NCI-H2227 (cell line): ENCODE measurements around the gene C19orf38.
A peak's percentile ranks its signal among the peaks of the same experiment; 100 is the strongest.
"Not testable (repeated sequence)": the region's sequence is repeated elsewhere in the genome, so short reads cannot be mapped to it uniquely, and the experiment has no call there.

ENCODE experiments used
- DNase-seq: peaks from one replicate; lab custom pipeline; 2025; ENCODE audit not compliant: unreplicated experiment; lab: John Stamatoyannopoulos, UW

Gene C19orf38

DNA sequence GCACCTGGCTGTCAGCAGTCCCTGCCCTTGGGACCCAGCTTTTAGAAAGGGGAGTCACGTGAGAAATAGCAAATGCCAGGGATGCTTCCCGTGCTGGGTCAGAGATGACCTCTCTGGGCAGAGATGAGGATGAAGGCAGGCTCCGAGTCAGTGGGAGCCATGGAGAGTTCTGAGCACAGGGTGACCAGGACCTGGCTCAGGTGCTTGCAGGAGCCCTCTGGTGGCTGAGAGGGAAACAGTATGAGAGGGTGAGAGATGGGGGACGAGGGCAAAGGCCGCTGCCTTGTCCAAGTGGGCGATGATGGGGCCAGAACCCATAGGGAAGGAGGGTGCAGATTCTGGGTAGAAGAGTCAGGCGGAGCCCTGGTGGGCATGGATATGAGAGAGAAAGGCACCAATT is 28.0 kb upstream of the C19orf38 start:
- no peak for DNase-seq

DNA sequence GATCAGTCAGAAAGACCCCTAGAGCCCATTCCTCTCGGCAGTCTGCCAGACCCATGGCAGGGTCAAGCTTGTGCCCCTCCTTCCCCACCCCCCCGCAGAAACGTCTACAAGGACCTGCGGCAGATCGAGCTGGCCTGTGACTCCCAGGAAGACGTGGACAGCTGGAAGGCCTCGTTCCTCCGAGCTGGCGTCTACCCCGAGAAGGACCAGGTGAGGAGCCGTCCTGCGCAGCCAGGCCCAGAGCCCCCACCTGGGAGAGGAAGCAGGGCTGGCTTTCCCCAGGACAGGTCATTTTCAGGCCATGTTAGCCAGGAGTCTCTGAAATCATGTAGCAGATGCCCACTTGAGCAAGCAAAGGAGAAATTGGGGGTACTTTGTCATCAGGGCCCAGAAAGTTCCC is 24.5 kb upstream of the C19orf38 start:
- no peak for DNase-seq

DNA sequence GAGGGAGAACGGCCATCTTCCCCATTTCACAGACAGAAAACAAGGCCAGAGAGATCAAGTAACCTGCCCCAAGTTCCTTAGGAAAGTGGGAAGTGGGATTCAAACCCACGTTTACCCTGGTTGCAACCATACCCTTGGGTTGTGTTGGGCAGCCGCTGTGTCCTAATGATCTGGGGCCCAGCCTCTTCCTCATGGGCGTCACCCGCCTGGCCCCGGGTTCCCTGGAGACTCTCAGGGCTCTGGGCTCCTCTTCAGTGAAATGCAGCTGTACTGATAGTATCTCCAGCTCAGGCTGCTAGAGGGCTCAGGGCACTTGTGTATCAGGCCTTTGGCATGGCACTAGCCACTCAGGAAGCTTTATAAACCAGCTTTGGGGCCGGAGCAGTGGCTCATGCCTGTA is 22.0 kb upstream of the C19orf38 start:
- no peak for DNase-seq

DNA sequence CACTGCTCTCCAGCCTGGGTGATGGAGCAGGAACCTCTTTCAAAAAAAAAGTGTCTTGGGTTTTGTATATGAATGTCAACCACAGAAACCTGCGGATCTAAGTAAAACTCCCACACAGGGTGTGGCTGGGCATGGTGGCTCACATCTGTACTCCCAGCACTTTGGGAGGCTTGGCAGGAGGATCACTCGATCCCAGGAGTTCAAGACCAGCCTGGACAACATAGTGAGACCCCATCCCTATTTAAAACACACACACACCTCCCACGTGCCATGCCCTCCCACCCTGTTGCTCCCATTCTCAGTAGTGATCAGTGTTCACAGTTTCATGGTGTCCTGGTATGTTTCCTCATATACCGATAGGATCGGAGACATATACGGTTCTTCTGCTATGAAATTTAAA is 21.4 kb upstream of the C19orf38 start:
- no peak for DNase-seq

DNA sequence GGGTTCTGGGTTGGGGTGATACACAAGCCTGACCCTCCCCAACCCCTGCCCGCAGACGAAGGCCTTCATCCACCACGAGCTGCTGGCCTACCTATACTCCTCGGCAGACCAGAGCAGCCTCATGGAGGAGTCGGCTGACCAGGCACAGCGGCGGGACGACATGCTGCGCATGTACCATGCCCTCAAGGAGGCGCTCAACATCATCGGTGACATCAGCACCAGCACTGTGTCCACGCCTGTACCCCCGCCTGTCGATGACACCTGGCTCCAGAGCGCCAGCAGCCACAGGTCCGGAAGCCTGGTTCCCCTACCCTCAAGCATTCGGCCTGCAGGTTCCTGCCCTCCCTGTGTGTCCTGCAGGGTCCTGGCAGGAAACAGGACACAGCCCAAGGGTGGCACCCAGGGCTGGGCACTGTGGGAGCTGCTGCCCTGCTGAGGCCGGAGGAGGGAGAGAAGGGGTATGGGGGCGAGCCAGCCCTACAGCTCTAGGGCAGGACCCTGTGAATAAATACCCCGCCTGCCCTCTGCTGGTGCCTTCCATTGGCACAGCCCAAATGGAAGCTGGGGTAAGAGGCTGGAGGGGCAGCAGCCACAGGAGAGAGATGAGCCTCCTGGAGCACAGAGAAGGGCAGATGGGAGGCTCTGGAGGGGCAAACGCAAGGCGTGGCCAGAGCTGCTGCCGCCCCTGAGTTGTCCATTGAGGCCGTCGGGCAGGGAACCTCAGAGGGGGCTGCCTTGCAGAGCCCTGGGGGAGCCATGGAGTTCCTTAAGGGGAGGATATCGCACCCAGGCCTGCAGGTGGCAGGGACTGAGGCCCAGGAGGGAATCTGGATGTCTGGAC is 19.0 kb upstream of the C19orf38 start:
- DNase-seq = no peak

DNA sequence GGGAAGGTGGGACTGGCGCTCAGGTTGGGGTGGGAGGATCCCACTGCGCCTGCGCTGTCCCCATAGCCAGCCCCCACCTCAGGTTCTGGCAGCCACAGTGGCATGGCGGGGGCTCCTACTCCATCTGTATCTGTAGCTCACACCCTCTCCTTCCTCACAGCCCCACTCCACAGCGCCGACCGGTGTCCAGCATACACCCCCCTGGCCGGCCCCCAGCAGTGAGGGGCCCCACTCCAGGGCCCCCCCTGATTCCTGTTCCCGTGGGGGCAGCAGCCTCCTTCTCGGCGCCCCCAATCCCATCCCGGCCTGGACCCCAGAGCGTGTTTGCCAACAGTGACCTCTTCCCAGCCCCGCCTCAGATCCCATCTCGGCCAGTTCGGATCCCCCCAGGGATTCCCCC is 18.2 kb upstream of the C19orf38 start:
- DNase-seq = no peak

DNA sequence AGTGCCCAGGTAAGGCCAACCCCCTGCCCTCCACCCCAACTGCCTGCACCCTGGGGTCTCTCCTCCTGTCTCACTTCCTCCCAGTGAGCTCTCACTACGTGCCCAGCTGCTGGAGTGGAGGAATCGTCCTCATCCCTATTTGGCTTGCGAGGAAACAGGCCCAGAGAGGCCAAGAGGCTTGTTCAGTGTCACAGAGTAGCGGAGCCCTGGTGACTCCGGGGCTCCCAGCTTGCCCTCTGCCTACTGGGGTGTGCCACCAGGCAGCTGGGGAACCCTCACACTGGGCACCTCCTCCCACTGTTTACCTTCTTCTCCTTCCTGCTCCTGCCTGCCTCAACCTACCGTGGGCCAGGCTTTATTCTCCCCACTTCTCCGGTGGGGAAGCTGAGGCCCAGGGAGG is 17.8 kb upstream of the C19orf38 start:
- DNase-seq = no peak

DNA sequence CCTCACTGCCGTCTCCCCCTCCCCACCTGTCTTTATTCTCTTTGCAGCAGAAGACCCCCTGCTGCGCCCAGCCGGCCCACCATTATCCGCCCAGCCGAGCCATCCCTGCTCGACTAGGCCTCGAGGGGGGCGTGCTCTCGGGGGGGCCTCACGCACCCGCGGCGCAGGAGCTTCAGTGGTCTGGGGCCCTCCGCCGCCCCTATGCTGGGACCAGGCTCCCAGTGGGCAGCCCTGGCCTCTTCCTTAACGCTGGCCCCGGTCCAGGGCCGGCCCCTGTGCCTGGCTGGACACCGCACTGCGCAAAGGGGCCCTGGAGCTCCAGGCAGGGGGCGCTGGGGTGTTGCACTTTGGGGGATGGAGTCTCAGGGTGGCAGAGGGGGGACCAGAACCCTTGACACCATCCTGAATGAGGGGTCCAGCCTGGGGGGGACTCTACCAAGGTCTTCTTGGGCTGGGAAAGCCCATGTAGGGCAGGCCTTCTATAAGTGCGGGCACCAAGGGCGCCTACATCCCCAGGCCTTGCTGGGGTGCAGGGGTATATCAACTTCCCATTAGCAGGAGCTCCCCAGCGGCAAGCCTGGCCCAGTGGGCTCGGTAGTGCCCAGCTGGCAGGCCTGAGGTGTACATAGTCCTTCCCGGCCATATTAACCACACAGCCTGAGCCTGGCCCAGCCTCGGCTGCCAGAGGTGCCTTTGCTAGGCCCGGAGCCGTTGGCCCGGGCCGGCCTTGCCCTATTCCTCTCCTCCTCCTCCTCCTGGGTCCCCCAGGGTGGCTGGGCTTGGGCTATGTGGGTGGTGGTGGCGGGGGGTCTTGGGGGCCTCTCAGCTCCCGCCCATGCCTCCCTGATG is 17.1 kb upstream of the C19orf38 start:
- DNase-seq = no peak

DNA sequence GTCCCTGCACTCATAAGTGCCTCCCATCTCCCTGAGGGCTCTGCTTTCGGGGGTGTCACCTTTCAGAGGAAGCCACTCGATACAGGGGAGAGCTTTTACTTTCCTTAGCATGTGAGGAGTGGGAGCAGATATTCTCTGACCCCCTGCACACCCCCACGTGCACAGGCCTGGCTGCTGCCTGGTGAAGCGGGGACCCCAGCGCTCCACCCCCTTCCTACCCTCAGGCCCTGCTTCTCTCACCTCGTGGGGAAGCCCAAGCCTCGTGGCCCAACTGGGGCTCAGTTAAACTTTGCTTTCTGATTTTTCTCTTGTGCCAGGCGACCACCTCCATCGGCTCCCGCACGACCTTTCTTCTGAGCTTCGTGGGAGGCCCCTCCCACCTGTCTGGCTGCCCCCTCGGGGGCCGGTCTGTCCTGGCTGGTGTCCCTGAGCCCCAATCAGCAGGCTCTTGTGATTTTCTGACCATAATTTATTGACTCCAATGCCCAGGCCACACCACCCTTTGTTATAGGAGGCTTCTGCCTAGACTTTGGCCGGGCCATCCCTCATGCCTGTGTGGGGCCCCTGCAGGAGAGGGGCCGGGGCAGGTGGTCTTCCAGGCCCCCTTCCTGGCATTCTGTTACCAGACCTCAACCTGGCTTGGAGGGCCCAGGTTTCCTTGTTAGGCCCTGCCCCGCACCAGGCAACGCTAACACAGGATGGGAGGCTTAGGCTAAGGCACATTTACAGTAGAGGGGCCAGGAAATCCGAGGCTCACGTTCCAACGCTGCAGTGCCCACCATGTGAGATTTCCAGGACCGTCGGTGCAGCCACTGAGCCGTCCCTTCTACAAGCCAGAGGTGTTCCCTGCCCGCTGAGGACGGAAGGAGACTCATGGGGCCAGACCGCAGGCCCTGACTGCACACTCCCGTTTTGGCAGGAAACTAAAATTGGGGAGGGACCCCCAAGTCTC is 16.0 kb upstream of the C19orf38 start:
- no peak for DNase-seq

DNA sequence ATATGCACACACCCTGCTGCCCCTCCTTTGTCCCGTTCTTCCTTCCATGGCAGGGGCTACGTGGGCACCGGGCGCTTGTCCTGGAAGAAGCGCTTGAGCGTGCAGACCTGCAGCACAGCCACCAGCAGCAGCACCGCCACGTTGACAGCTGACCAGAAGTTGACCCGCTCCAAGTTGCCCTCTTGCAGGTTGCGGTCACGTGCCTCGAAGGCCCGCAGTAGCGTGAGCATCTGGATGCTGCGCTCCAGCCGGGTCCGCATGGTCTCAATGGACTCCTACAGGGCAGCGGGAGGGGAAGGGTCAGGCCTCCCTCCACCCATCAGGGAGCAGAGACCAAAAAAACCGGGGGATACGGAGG is 15.3 kb upstream of the C19orf38 start:
- DNase-seq = no peak

DNA sequence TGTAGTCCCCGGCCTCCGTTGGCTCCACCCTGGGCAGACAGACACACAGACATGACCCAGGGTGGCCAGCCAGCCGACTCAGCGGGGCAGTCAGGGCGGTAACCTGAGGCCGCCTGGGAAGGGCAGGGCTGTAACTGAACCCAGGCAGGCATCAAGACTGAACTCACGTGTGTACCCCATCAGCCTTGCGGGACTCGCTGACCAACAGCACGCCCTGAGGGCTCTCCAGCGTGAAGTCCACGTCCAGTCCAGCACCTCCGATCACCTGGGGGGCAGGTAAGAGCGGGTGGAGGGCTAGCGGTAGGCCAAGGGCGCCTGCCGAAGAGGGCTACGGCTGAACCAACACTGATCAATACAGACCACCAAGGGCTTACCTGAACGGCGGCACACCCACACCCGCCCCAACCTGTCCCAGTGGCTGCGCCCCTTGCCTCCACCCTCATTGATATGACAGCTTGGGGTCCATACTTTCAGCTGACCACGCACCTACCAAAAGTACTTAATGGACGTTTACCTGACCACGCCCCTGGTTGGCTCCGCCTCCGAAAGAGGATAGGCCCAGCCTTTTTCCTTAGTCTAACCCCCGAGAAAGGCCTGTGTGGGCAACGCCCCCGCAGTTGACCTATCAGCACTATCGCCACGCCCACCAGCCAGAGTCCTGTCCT is 13.0 kb upstream of the C19orf38 start:
- peak; percentile 31 for DNase-seq

DNA sequence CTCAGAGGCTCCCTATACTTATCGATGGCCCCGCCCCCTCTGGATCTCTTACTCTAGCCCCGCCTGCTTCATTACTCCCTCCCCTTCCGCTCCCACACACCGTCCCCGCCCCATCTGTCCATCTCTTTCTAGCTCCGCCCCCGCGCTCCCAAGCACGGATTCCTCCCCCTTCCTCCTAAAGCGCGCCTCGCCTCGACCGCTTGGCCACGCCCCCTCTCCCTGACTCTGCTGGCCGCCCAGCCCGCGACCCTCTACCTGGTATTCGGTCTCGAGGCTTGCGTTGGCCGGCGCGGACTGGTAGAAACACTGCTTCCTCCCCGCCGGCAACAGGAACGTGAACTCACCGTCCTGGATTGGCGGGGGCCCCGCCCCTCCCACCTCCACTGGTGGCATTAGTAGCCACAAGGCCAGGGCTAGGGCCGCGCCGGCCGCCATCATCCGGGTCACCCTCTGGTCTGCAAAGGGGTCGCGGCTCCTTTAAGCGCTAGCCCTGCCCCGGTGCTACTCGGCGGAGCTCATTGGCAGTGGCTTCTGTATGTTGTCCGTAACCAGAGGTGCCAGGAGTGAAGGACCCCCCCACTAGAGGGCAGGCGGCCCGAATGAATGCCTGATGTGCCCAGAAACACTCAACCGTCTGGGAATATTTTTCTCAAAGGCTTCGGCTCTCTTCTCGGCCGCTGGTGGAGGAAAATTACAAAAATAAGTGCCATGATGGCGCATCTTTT is 12.3 kb upstream of the C19orf38 start, which contains the start of gene TMED1:
TSS of gene TMED1 (minus strand) at position 459 of the 725 bp plus-strand sequence. CDS start at position 438, 21 bp downstream.
- DNase-seq = peak; percentile 99

DNA sequence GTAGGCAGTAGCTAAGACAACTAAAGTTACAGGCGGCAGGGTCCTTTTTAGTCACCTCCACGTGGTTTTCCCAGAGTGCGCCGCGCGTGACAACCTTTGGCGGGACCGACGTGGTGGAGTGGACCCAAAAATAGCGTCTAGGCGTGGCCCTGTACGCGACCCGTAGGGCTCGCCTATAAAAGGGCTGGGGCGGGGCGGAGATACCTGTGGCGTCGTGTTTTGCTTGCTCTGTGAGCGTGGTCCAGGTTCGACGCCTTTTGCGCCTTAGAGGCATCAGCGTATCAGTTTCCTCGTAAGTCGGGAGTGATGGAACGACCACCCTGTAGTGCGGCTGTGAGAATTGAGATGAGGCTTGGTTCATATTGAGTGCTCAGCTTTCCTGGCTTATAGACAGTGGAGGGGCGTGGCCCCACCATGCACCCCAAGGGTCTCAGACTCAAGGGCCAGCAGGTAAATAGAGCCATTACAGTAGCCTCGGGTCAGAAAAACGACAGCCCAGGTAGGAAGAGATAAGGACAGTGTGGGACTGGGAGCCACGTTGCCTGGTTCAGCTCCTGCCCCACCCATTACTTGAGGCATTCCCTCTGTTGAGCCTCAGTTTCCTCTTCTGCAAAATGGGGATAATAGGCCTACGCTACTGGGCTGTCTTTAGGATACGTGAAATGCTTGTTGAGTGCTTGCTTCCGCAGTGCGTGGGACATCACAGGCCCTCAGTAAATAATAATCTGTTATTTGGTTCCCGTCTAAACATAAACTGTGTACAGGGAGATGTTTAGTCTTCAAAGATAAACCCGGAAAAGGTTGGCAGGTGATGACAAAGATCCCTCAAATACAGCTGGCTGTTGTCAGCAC is 11.5 kb upstream of the C19orf38 start:
- DNase-seq = peak; percentile 92

DNA sequence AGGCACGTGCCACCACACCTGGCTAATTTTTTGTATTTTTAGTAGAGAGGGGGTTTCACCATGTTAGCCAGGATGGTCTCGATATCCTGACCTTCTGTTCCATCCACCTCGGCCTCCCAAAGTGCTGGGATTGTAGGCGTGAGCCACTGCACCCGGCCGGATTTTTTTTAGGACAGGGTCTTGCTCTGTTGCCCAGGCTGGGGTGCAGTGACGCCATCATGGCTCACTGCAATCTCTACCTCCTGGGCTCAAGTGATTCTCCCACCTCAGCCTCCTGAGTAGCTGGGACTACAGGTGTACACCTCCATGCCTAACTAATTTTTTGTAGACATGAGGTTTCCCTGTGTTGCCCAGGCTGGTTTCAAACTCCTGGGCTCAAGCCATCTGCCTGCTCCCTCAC is 10.6 kb upstream of the C19orf38 start:
- DNase-seq = not testable (repeated sequence)

DNA sequence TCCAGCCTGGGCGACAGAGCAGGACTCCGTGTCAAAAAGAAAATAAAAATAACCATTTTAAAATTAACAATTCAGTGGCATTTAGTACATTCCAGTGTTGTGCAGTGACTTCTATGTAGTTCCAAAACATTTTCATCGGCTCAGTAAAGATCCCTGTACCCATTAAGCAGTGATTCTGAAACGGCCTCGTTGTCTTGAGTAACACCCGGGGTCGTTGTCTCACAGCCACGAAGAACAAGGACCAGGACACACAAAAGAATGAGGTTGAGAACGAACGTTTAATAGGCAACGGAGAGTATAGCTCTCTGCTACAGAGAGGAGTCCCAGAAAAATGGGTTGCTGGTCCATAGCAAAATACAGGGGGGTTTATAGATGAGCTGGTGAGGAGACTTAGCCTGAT is 9.8 kb upstream of the C19orf38 start:
- DNase-seq = no peak

DNA sequence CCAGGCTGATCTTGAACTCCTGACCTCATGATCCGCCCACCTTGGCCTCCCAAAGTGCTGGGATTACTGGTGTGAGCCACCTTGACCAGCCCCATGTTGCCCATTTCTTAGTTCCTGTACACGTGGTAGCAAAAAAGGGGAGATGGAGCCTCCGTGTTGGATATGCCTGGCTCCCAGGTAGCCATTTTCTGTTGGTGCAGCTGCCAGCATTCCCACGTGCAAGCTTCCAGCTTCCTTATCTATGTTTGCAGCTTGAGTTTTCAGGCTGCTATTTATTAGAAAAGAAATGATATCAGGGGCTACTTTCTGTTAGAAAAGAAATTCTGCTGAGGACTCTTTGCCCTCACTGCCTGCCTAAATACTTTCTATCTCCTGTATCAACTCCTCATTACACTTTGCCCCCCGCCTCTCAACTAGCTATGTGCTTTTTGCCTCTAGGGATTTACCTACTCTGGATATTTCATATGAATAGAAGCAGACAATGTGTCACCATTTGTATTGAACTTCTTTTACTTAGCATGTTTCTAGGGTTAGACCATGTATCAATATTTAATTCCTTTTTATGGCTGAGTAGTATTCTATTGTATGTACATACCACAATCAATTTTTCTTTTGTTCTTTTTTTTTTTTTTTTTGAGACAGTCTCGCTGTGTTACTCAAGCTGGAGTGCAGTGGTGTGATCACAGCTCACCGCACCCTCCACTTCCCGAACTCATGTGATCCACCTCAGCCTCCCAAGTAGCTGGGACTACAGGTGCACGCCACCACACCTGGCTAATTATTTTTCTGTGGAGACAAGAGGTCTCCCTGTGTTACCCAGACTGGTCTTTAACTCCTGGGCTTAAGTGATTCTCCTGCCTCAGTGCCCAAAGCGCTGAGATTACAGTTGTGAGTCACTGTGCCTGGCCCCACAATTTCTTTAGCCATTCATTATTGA is 8.8 kb upstream of the C19orf38 start:
- DNase-seq = no peak

DNA sequence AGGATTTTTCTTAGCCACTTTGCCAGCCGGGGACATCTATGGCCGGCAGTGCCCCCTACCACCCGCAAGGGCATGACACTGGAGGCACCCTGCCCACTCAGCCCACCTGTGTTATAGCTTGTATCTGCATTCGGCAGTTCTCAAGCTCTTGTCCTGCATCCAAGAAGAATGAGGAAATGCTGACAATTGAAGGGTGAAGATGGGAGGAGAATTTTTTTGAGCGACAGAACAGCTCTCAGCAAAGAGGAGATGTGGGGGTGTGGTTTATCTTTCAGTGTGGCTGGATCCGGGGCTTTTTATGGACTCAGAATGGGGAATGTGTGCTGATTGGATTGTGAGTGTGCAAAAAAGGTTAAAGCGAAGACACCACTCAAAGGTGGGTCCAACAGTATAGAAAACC is 5.4 kb upstream of the C19orf38 start:
- DNase-seq = no peak
